Measurements from ENCODE around the gene MTFP1.

Gene MTFP1

GRCh38 chr22:30402028-30402765 is 23.4 kb upstream of the MTFP1 start:
- TF ChIP-seq SIN3A (IDR thresholded peaks at IDR 0.05; ENCODE audit: borderline replicate concordance, insufficient read depth, low read length) (no peak), TAF1 (IDR thresholded peaks at IDR 0.05; ENCODE audit: borderline replicate concordance, insufficient read depth, low read length) (no peak), REST (IDR thresholded peaks at IDR 0.05; ENCODE audit: insufficient read depth in 1 of 2, low read depth in 2 of 2, low read length in 2 of 2) (no peak), POLR2AphosphoS5 (IDR thresholded peaks at IDR 0.05; ENCODE audit: low read depth, low read length) (no peak), FOXP2 (optimal IDR thresholded peaks at IDR 0.05; ENCODE audit: borderline replicate concordance, extremely low read depth, extremely low read length, insufficient read depth) (no peak)

GRCh38 chr22:30404307-30404706 is 21.3 kb upstream of the MTFP1 start:
- no peak for TF ChIP-seq POLR2AphosphoS5 (IDR thresholded peaks at IDR 0.05; ENCODE audit: low read depth, low read length)
- no peak for TF ChIP-seq TAF1 (IDR thresholded peaks at IDR 0.05; ENCODE audit: borderline replicate concordance, insufficient read depth, low read length)
- no peak for TF ChIP-seq SIN3A (IDR thresholded peaks at IDR 0.05; ENCODE audit: borderline replicate concordance, insufficient read depth, low read length)
- TF ChIP-seq FOXP2 (optimal IDR thresholded peaks at IDR 0.05; ENCODE audit: borderline replicate concordance, extremely low read depth, extremely low read length, insufficient read depth): no peak
- TF ChIP-seq REST (IDR thresholded peaks at IDR 0.05; ENCODE audit: insufficient read depth in 1 of 2, low read depth in 2 of 2, low read length in 2 of 2): no peak

- TF ChIP-seq SIN3A (IDR thresholded peaks at IDR 0.05; ENCODE audit: borderline replicate concordance, insufficient read depth, low read length): no peak
- no peak for TF ChIP-seq FOXP2 (optimal IDR thresholded peaks at IDR 0.05; ENCODE audit: borderline replicate concordance, extremely low read depth, extremely low read length, insufficient read depth)
- no peak for TF ChIP-seq POLR2AphosphoS5 (IDR thresholded peaks at IDR 0.05; ENCODE audit: low read depth, low read length)
- no peak for TF ChIP-seq TAF1 (IDR thresholded peaks at IDR 0.05; ENCODE audit: borderline replicate concordance, insufficient read depth, low read length)
- no peak for TF ChIP-seq REST (IDR thresholded peaks at IDR 0.05; ENCODE audit: insufficient read depth in 1 of 2, low read depth in 2 of 2, low read length in 2 of 2)
Measured at GRCh38 chr22:30405731-30406130, 19.8 kb upstream of the MTFP1 start.

GRCh38 chr22:30406400-30406799 is 19.2 kb upstream of the MTFP1 start:
- TF ChIP-seq POLR2AphosphoS5 (IDR thresholded peaks at IDR 0.05; ENCODE audit: low read depth, low read length): no peak
- TF ChIP-seq REST (IDR thresholded peaks at IDR 0.05; ENCODE audit: insufficient read depth in 1 of 2, low read depth in 2 of 2, low read length in 2 of 2): no peak
- TF ChIP-seq FOXP2 (optimal IDR thresholded peaks at IDR 0.05; ENCODE audit: borderline replicate concordance, extremely low read depth, extremely low read length, insufficient read depth): no peak
- TF ChIP-seq TAF1 (IDR thresholded peaks at IDR 0.05; ENCODE audit: borderline replicate concordance, insufficient read depth, low read length): no peak
- TF ChIP-seq SIN3A (IDR thresholded peaks at IDR 0.05; ENCODE audit: borderline replicate concordance, insufficient read depth, low read length): no peak

All from PFSK-1 (cell line).